ENCODE data around the gene STAT2. TPM values are rescaled to one million over a fixed set of nuclear protein-coding genes. Genes with fewer than 3 reads are reported as not detected.
A peak's percentile ranks its signal among the peaks of the same experiment; 100 is the strongest.

The STAT2 gene
- total and polyA plus RNA-seq, 2 of the 13 experiments (the other 11 are each of a cell fraction or from before 2014, with no cell fraction given), result 43.5 to 84.6 TPM

GRCh38 chr12:56361487-56362129 is 1.7 kb upstream of the STAT2 start (continued):
- TF ChIP-seq ZNF333 (CRISPR knock-in tag; IDR thresholded peaks at IDR 0.05; ENCODE audit: borderline replicate concordance) (peak; percentile 64; the same call in 1 of the 2 replicates), ZBTB7B (CRISPR knock-in tag; IDR thresholded peaks at IDR 0.05) (peak; percentile 58; the same call in 1 of the 2 replicates), ZNF20 (CRISPR knock-in tag; IDR thresholded peaks at IDR 0.05) (no peak), ZBTB49 (CRISPR knock-in tag; IDR thresholded peaks at IDR 0.05; ENCODE audit: borderline replicate concordance) (peak; percentile 32; the same call in 1 of the 2 replicates), JUNB (CRISPR knock-in tag; IDR thresholded peaks at IDR 0.05; ENCODE audit: borderline replicate concordance) (no peak), ZNF687 (CRISPR knock-in tag; IDR thresholded peaks at IDR 0.05) (peak; percentile 88), RFXAP (CRISPR knock-in tag; IDR thresholded peaks at IDR 0.05; ENCODE audit: borderline replicate concordance) (no peak), TFDP2 (CRISPR knock-in tag; IDR thresholded peaks at IDR 0.05) (no peak), ZNF354B (CRISPR knock-in tag; IDR thresholded peaks at IDR 0.05) (no peak), ZNF362 (CRISPR knock-in tag; IDR thresholded peaks at IDR 0.05; ENCODE audit: borderline replicate concordance) (no peak), SKI (IDR thresholded peaks at IDR 0.05; ENCODE audit: partially characterized antibody) (no peak), THAP11 (CRISPR knock-in tag; IDR thresholded peaks at IDR 0.05) (no peak), ZNF580 (CRISPR knock-in tag; IDR thresholded peaks at IDR 0.05; ENCODE audit: borderline replicate concordance, low read depth) (peak; percentile 35; the same call in 1 of the 2 replicates), HMG20A (CRISPR knock-in tag; IDR thresholded peaks at IDR 0.05; ENCODE audit: borderline replicate concordance) (no peak), ZNF556 (CRISPR knock-in tag; IDR thresholded peaks at IDR 0.05; ENCODE audit: borderline replicate concordance) (0 out of 2 replicates have a peak, but pooled peaks have one; percentile 47), PTBP1 (IDR thresholded peaks at IDR 0.05; ENCODE audit: low read depth, low read length, poor library complexity, severe bottlenecking) (no peak), ZFP62 (CRISPR knock-in tag; IDR thresholded peaks at IDR 0.05) (no peak), NONO (IDR thresholded peaks at IDR 0.05) (no peak), NONO (CRISPR knock-in tag; conservative IDR thresholded peaks at IDR 0.05) (no peak)
- TF ChIP-seq, protein P1, sequence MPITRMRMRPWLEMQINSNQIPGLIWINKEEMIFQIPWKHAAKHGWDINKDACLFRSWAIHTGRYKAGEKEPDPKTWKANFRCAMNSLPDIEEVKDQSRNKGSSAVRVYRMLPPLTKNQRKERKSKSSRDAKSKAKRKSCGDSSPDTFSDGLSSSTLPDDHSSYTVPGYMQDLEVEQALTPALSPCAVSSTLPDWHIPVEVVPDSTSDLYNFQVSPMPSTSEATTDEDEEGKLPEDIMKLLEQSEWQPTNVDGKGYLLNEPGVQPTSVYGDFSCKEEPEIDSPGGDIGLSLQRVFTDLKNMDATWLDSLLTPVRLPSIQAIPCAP (CRISPR knock-in tag; IDR thresholded peaks at IDR 0.05; ENCODE audit: low read depth), result no peak
